DOHH2 (cell line): Measurements from ENCODE around the gene CLTC.

Experiments
- H3F3A ChIP-seq: fragments of 200-600 bp; sonication (generic), shearing (Covaris generic); 2 replicates; pipeline ENCODE4 v1.6.0; 2016; ENCODE audit warnings: antibody characterized with exemption, mild to moderate bottlenecking; ENCODE audit not compliant: control insufficient read depth, insufficient read depth
- H3K27ac ChIP-seq: fragments of 200-600 bp; sonication (generic); 2 replicates; pipeline ENCODE4 v1.5.1; 2014; ENCODE audit warnings: low read depth, mild to moderate bottlenecking, low read length, moderate library complexity
- H3K27me3 ChIP-seq: fragments of 200-600 bp; sonication (generic); 2 replicates; pipeline ENCODE4 v1.6.1; 2014; ENCODE audit warnings: mild to moderate bottlenecking, low read length, mixed read lengths; ENCODE audit not compliant: control insufficient read depth
- H3K36me3 ChIP-seq: fragments of 200-600 bp; sonication (generic); 2 replicates; pipeline ENCODE4 v1.6.1; 2014; ENCODE audit warnings: mild to moderate bottlenecking, low read length, moderate library complexity, mixed read lengths; ENCODE audit not compliant: control insufficient read depth
- H3K4me1 ChIP-seq: fragments of 200-600 bp; sonication (generic); 2 replicates; pipeline ENCODE4 v1.6.1; 2014; ENCODE audit warnings: mild to moderate bottlenecking, low read length, mixed read lengths; ENCODE audit not compliant: control insufficient read depth
- H3K4me2 ChIP-seq: fragments of 200-600 bp; sonication (generic); 2 replicates; pipeline ENCODE4 v1.6.0; 2014; ENCODE audit warnings: mild to moderate bottlenecking, low read length, moderate library complexity
- H3K4me3 ChIP-seq: fragments of 200-600 bp; sonication (generic); 2 replicates; pipeline ENCODE4 v1.5.1; 2014; ENCODE audit warnings: mild to moderate bottlenecking, low read length, mixed read lengths
- H3K79me2 ChIP-seq: fragments of 200-600 bp; sonication (generic); 2 replicates; pipeline ENCODE4 v1.6.1; 2014; ENCODE audit warnings: mild to moderate bottlenecking, low read length, mixed read lengths; ENCODE audit not compliant: control insufficient read depth
- H3K9me2 ChIP-seq: fragments of 200-600 bp; sonication (generic); replicated peaks from 2 replicates; pipeline ENCODE4 v1.6.1; 2014; ENCODE audit warnings: mild to moderate bottlenecking, low read length, mixed read lengths; ENCODE audit not compliant: control insufficient read depth
- H3K9me3 ChIP-seq: fragments of 200-600 bp; sonication (generic); 2 replicates; pipeline ENCODE4 v1.6.1; 2014; ENCODE audit warnings: antibody characterized with exemption, low read length, mixed read lengths; ENCODE audit not compliant: control insufficient read depth, insufficient read depth
- H4K20me1 ChIP-seq: fragments of 200-600 bp; sonication (generic); 2 replicates; pipeline ENCODE4 v1.6.0; 2014; ENCODE audit warnings: low read depth, mild to moderate bottlenecking, antibody characterized with exemption, low read length, moderate library complexity; ENCODE audit not compliant: control insufficient read depth, insufficient read depth
- EZH2phosphoT487 ChIP-seq: fragments of 200-600 bp; sonication (generic); IDR thresholded peaks from 2 replicates; pipeline ENCODE4 v1.6.1; 2017; ENCODE audit warnings: borderline replicate concordance, mild to moderate bottlenecking, antibody characterized with exemption, low read length, moderate library complexity, mixed read lengths
- TF ChIP-seq, protein P1 (sequence below): fragments of 200-600 bp; sonication (generic); IDR thresholded peaks from one replicate; pipeline ENCODE4 v1.5.1; 2014; ENCODE audit warnings: antibody characterized with exemption, mild to moderate bottlenecking, low read depth, low read length; ENCODE audit not compliant: poor library complexity, severe bottlenecking

The CLTC gene

DNA sequence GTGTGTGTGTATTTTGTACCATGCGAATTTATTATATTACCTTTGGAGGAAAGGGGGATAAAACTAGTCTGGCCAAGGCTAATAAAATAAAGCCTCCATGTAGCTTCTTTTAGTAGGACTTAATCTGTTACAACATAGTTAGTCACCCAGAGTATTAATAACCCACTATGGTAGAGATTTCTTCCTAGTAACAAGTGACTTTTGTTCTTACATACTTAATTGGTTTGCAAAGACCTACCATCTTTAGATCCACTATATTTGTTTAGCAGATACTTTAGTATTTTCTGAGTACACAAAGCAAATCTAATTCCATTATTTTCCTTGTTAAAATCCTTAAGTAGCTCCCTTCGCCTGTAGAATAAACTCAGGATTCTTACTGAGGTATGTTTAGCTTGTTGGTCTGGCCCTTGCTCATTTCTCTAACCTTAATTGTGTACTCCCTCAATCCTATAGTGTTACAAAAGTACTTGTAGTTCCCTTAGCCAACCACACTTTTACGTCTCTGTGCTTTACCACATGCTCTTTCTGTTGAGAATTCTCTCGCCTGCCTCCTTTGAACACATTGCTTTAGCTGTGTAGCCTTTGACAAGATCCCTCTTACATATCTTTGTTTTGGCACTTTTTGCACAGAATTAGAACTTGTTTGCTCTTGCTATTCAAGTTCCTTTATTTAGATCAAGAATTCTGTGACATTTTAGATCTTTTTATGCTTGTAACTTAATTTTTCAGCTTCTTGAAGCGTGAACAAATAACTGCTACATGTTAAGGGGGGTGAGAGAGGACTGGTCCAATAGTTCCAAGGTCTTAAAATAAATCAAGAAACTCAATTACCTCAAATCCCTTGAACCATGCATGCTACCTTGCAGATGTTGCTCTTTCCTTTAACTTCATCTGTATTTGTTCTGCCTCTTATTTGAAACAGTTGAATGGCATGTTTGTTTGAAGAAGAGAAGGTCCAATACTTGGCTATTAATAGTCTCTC lies 23.8 kb downstream of the CLTC start:
- Histone ChIP-seq H3K36me3 (peaks cover 48% of the 10 kb centered on the region), H3F3A (peaks cover 35% of the 10 kb centered on the region), H4K20me1 (no peaks in the 10 kb centered on the region), H3K4me1 (peaks cover 70% of the 10 kb centered on the region), H3K9me3 (no peaks in the 10 kb centered on the region), H3K4me3 (peak overlapping the region; percentile 65), H3K27me3 (no peaks in the 10 kb centered on the region), H3K27ac (peak overlapping the region; percentile 93), H3K4me2 (peak overlapping the region; percentile 75), H3K9me2 (no peaks in the 10 kb centered on the region), H3K79me2 (peaks cover 97% of the 10 kb centered on the region)
- TF ChIP-seq EZH2phosphoT487: no peak
- TF ChIP-seq, protein P1, sequence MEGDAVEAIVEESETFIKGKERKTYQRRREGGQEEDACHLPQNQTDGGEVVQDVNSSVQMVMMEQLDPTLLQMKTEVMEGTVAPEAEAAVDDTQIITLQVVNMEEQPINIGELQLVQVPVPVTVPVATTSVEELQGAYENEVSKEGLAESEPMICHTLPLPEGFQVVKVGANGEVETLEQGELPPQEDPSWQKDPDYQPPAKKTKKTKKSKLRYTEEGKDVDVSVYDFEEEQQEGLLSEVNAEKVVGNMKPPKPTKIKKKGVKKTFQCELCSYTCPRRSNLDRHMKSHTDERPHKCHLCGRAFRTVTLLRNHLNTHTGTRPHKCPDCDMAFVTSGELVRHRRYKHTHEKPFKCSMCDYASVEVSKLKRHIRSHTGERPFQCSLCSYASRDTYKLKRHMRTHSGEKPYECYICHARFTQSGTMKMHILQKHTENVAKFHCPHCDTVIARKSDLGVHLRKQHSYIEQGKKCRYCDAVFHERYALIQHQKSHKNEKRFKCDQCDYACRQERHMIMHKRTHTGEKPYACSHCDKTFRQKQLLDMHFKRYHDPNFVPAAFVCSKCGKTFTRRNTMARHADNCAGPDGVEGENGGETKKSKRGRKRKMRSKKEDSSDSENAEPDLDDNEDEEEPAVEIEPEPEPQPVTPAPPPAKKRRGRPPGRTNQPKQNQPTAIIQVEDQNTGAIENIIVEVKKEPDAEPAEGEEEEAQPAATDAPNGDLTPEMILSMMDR: no peak

DNA sequence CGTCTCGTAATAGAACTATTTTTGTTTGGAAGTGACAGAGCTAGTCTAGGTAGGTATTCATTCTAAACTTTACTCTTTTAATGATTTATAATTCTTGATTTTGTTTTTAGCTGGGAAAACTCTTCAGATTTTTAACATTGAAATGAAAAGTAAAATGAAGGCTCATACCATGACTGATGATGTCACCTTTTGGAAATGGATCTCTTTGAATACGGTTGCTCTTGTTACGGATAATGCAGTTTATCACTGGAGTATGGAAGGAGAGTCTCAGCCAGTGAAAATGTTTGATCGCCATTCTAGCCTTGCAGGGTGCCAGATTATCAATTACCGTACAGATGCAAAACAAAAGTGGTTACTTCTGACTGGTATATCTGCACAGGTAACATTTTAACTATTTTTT lies 27.6 kb downstream of the CLTC start:
- no peak for TF ChIP-seq EZH2phosphoT487
- TF ChIP-seq, protein P1: no peak
- no peaks in the 10 kb centered on the region for H3K27me3 ChIP-seq
- no peaks in the 10 kb centered on the region for H3K9me2 ChIP-seq
- H3K4me3 ChIP-seq: no peak overlapping the region
- H4K20me1 ChIP-seq: no peaks in the 10 kb centered on the region
- H3K9me3 ChIP-seq: no peaks in the 10 kb centered on the region
- H3K4me1 ChIP-seq: peaks cover 34% of the 10 kb centered on the region
- no peak overlapping the region for H3K27ac ChIP-seq
- peaks cover 17% of the 10 kb centered on the region for H3F3A ChIP-seq
- peaks cover 86% of the 10 kb centered on the region for H3K36me3 ChIP-seq
- H3K79me2 ChIP-seq: peaks cover 94% of the 10 kb centered on the region
- no peak overlapping the region for H3K4me2 ChIP-seq

DNA sequence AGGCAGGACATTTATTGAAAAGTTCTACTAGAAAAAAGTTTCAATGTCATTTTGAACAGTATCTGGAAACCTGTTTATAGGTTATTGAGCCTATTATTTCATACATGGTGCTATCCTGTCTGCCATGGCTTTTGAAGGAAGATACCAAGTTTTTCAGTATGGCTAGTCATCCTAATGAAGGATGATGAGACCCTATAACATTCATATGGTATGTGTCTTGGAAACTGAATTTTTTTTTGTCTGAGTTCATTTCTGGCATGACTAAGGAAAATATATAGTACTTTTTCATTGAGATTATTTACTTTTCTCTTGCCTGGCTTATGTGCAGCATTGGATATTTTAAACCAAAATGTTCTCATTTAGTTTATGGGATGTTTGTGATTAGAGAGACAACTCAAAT lies 30.2 kb downstream of the CLTC start:
- Histone ChIP-seq H3K4me1 (peaks cover 8% of the 10 kb centered on the region), H3K36me3 (peaks cover 95% of the 10 kb centered on the region), H4K20me1 (no peaks in the 10 kb centered on the region)

More for the DNA sequence above, 30.2 kb downstream of the CLTC start:
- no peak overlapping the region for H3K27ac ChIP-seq
- no peaks in the 10 kb centered on the region for H3K9me2 ChIP-seq
- H3K27me3 ChIP-seq: no peaks in the 10 kb centered on the region
- H3F3A ChIP-seq: no peaks in the 10 kb centered on the region; the same call in 1 of the 2 replicates
- peaks cover 77% of the 10 kb centered on the region for H3K79me2 ChIP-seq
- TF ChIP-seq, protein P1: no peak
- TF ChIP-seq EZH2phosphoT487: no peak
- H3K4me3 ChIP-seq: no peak overlapping the region
- H3K4me2 ChIP-seq: no peak overlapping the region
- H3K9me3 ChIP-seq: no peaks in the 10 kb centered on the region
